ENCODE results near the gene PPP2R2D.

GRCh38 chr10:131963350-131963749, 62.5 kb downstream of the PPP2R2D start:
- TF ChIP-seq CTCF (IDR thresholded peaks at IDR 0.05) (no peak), POLR2A (IDR thresholded peaks at IDR 0.05) (no peak)

All from lower leg skin (tissue), 3 donors.